ENCODE results near the gene ALDH1L1.

DNA sequence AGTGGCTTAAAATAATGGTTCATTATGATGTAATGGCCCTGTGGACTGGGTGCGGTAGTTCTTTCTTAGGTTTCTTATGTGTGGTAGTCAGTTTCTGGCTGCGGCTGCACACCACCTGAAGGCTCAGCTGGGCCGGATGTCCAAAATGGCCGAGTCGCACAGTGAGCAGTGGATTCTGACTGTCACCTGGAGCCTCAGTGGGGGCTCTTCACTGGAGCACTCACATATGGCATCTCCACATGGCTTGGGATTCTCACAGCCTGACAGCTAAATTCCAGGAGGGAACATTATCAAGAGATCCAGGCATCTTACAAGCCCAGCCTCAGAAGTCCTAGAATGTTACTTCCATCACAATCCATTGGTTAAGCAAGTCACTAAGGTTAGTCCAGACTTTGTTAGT, 26.8 kb upstream of the ALDH1L1 start:
- TF ChIP-seq, protein P1, sequence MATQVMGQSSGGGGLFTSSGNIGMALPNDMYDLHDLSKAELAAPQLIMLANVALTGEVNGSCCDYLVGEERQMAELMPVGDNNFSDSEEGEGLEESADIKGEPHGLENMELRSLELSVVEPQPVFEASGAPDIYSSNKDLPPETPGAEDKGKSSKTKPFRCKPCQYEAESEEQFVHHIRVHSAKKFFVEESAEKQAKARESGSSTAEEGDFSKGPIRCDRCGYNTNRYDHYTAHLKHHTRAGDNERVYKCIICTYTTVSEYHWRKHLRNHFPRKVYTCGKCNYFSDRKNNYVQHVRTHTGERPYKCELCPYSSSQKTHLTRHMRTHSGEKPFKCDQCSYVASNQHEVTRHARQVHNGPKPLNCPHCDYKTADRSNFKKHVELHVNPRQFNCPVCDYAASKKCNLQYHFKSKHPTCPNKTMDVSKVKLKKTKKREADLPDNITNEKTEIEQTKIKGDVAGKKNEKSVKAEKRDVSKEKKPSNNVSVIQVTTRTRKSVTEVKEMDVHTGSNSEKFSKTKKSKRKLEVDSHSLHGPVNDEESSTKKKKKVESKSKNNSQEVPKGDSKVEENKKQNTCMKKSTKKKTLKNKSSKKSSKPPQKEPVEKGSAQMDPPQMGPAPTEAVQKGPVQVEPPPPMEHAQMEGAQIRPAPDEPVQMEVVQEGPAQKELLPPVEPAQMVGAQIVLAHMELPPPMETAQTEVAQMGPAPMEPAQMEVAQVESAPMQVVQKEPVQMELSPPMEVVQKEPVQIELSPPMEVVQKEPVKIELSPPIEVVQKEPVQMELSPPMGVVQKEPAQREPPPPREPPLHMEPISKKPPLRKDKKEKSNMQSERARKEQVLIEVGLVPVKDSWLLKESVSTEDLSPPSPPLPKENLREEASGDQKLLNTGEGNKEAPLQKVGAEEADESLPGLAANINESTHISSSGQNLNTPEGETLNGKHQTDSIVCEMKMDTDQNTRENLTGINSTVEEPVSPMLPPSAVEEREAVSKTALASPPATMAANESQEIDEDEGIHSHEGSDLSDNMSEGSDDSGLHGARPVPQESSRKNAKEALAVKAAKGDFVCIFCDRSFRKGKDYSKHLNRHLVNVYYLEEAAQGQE (tag by site-specific recombination; IDR thresholded peaks at IDR 0.05) = no peak
- TF ChIP-seq ZBTB8A (tag by site-specific recombination; IDR thresholded peaks at IDR 0.05) (no peak), ZNF529 (tag by site-specific recombination; IDR thresholded peaks at IDR 0.05; ENCODE audit: insufficient replicate concordance) (no peak), ZNF555 (tag by site-specific recombination; conservative IDR thresholded peaks at IDR 0.05) (no peak), ZNF558 (tag by site-specific recombination; IDR thresholded peaks at IDR 0.05) (no peak), MZF1 (tag by site-specific recombination; IDR thresholded peaks at IDR 0.05; ENCODE audit: borderline replicate concordance) (no peak), SALL2 (tag by site-specific recombination; IDR thresholded peaks at IDR 0.05; ENCODE audit: borderline replicate concordance) (no peak), CTCF (tag by site-specific recombination; IDR thresholded peaks at IDR 0.05) (no peak), SETDB1 (IDR thresholded peaks at IDR 0.05; ENCODE audit: insufficient read length, low read length) (no peak), ZNF548 (tag by site-specific recombination; IDR thresholded peaks at IDR 0.05) (no peak), ZNF133 (tag by site-specific recombination; IDR thresholded peaks at IDR 0.05) (no peak)
- TF ChIP-seq, protein P2, sequence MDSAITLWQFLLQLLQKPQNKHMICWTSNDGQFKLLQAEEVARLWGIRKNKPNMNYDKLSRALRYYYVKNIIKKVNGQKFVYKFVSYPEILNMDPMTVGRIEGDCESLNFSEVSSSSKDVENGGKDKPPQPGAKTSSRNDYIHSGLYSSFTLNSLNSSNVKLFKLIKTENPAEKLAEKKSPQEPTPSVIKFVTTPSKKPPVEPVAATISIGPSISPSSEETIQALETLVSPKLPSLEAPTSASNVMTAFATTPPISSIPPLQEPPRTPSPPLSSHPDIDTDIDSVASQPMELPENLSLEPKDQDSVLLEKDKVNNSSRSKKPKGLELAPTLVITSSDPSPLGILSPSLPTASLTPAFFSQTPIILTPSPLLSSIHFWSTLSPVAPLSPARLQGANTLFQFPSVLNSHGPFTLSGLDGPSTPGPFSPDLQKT (IDR thresholded peaks at IDR 0.05; ENCODE audit: borderline replicate concordance, low read depth, low read length) = no peak
- TF ChIP-seq, protein P3, sequence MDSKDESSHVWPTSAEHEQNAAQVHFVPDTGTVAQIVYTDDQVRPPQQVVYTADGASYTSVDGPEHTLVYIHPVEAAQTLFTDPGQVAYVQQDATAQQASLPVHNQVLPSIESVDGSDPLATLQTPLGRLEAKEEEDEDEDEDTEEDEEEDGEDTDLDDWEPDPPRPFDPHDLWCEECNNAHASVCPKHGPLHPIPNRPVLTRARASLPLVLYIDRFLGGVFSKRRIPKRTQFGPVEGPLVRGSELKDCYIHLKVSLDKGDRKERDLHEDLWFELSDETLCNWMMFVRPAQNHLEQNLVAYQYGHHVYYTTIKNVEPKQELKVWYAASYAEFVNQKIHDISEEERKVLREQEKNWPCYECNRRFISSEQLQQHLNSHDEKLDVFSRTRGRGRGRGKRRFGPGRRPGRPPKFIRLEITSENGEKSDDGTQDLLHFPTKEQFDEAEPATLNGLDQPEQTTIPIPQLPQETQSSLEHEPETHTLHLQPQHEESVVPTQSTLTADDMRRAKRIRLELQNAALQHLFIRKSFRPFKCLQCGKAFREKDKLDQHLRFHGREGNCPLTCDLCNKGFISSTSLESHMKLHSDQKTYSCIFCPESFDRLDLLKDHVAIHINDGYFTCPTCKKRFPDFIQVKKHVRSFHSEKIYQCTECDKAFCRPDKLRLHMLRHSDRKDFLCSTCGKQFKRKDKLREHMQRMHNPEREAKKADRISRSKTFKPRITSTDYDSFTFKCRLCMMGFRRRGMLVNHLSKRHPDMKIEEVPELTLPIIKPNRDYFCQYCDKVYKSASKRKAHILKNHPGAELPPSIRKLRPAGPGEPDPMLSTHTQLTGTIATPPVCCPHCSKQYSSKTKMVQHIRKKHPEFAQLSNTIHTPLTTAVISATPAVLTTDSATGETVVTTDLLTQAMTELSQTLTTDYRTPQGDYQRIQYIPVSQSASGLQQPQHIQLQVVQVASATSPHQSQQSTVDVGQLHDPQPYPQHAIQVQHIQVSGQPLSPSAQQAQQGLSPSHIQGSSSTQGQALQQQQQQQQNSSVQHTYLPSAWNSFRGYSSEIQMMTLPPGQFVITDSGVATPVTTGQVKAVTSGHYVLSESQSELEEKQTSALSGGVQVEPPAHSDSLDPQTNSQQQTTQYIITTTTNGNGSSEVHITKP (tag by site-specific recombination; IDR thresholded peaks at IDR 0.05) = no peak
